Measurements from ENCODE around the gene GRK2. TPM values are rescaled to one million over a fixed set of nuclear protein-coding genes. Genes with fewer than 3 reads are reported as not detected.

GRK2 gene
- total and polyA plus RNA-seq, 5 donors from 2014 or later, result 13.2 to 295 (median 25.4) TPM

DNA sequence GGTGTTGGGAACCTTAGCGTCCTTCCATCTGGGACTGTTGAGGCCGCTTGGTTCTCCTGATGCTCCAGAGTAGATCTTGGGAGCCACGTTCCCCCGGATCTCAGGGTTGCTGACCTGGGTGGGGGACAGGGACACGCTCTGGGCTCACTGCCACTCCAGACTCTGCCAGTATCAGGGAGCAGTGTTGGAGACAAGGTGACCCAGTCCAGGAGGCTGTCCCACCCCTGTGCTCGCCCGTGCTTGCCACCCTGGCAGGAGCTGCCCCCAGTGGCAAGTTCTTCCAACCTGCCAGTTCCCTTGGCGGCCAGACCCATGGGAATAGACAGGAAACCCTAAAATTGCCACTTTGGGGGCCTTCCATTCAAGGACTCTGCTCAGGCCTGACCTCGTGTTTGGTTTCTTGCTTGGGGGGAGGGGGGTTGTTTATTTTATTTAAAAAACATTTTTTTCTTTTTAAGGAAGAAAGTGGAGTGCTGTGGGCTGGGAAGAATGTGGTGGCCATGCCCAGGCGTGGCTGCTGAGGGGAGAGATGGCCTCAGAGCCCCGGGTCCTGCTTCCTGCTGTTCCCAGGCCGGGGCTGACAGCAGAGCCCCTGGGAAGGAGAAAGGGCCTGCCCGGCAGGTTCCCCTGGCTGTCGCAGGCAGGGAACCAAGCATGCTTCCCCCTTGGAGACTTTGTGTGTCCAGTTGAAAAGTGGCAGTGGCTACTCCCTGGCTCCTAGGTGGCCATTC is 7.2 kb downstream of the GRK2 start:
- peak overlapping the region; percentile 97 to 99 (median 98) for H3K4me3 Mint-ChIP-seq
- no peak for ATAC-seq (ENCODE audit: low read depth in 2 of 2)
- peaks cover 18% of the 10 kb centered on the region for H3K36me3 Mint-ChIP-seq
- H3K27ac Mint-ChIP-seq, result peak overlapping the region in 2 of 3 donors; percentile 95 to 99
- no peaks in the 10 kb centered on the region for H3K9me3 Mint-ChIP-seq
- Histone ChIP-seq H3K27ac (ENCODE audit: insufficient read depth, low read length, poor library complexity, severe bottlenecking) (peak overlapping the region; percentile 80), H3K36me3 (ENCODE audit: control insufficient read depth, insufficient read depth, low read length) (peaks cover 14% of the 10 kb centered on the region), H3K27me3 (ENCODE audit: control insufficient read depth, insufficient read depth, low read length) (no peaks in the 10 kb centered on the region), H3K4me3 (ENCODE audit: low read depth, low read length) (peak overlapping the region; percentile 91), H3K9me3 (ENCODE audit: control insufficient read depth in 2 of 2, low read length in 2 of 2) (no peaks in the 10 kb centered on the region), H3K4me1 (ENCODE audit: control insufficient read depth, insufficient read depth, low read length, poor library complexity, severe bottlenecking) (peaks cover 100% of the 10 kb centered on the region)
- peaks cover 0 to 96% (median 41%) of the 10 kb centered on the region in 4 donors for H3K4me1 Mint-ChIP-seq
- H3K27me3 Mint-ChIP-seq, result no peaks in the 10 kb centered on the region
- DNase-seq, result no peak

DNA sequence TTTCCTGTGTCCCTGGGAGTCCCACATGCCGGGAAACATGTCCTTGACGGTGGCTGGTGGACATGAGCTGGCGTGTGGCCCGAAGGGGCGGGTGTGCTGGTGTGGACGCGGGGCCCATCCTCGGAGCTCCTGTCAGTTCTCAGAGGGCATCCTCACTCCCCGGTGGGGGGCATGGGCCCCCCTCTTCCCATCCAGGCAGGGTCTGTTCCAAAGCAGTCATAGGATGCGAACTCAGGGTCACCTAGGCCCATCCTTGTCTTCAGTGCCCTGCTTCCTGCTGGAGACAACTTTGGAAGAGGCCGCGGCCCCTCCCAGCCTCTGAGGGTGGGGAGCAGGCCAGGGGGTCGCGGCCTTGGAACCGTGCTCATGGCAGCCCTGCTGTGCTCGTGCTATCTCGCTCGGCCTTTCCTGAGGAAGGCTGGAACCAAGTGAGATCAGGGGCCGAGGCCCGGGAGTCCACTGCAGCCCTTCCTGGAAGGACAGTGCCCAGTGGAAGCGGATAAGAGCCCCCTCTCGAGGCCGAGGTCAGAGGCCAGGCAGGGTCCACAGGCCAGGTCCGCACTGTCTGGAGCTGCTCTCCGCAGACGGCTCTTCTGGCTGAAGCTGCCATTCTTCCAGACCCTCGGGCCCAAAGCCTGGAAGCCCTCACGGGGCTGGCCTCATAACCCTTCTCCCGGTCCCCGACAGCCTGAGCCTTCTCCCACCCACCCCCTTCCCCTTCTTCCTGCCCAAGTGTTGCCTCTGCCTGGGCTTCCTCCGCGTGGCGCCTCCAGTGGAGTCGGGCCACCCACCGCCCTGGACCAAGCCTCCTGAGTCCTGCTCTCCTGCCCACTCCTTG is 8.7 kb downstream of the GRK2 start:
- H3K27ac ChIP-seq (ENCODE audit: insufficient read depth, low read length, poor library complexity, severe bottlenecking), result peak overlapping the region; percentile 87
- Mint-ChIP-seq H3K27me3 (no peaks in the 10 kb centered on the region), H3K36me3 (peaks cover 18% of the 10 kb centered on the region), H3K27ac (peak overlapping the region; percentile 32 to 99 (median 96)), H3K4me1 (peaks cover 0 to 95% (median 41%) of the 10 kb centered on the region in 4 donors), H3K4me3 (peak overlapping the region; percentile 70 to 98 (median 89)), H3K9me3 (no peaks in the 10 kb centered on the region)
- H3K27me3 ChIP-seq (ENCODE audit: control insufficient read depth, insufficient read depth, low read length), result no peaks in the 10 kb centered on the region
- H3K36me3 ChIP-seq (ENCODE audit: control insufficient read depth, insufficient read depth, low read length), result peaks cover 23% of the 10 kb centered on the region
- peaks cover 100% of the 10 kb centered on the region for H3K4me1 ChIP-seq (ENCODE audit: control insufficient read depth, insufficient read depth, low read length, poor library complexity, severe bottlenecking)
- ATAC-seq (ENCODE audit: low read depth in 2 of 2) (no peak), DNase-seq (no peak)
- H3K9me3 ChIP-seq (ENCODE audit: control insufficient read depth in 2 of 2, low read length in 2 of 2), result no peaks in the 10 kb centered on the region
- H3K4me3 ChIP-seq (ENCODE audit: low read depth, low read length), result no peak overlapping the region

DNA sequence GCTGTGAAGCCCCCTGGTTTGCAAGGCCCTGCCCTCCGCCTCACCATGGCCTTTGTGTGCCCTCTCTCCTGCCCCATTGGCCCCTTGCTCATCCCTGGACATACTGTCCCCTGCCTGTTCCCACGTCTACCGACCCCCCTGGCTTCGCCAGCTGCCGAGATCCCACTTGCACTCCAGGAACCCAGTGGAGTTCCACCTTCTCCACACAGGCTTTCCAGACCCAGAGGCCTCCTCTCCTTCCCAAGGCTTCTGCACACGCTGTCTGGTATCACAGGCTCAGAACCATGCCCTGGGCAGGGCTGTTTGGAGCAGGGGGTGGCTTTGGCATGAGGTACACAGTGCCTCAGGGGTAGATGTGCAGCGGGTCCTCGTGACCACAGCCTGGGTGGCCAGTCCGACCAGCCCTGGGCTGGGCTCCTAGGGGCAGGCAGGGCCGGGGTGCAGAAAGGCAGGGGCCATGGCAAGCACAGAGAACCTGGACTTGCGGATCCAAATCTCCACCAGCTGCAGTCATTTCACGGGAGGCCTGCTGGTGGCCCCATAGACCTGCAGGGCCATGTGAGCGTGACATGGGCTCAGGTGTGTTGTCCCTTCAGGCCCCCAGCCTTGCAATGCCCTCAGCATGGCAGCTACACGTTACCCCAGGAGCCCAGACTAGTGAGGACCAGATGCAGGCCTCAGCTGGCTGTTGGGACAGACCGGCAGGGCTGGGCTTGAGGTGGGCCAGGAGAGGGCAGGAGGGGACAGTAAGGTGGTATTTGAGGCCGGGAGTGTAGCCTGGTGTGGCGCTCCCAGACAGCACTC is 9.5 kb downstream of the GRK2 start:
- no peaks in the 10 kb centered on the region for H3K9me3 ChIP-seq (ENCODE audit: control insufficient read depth in 2 of 2, low read length in 2 of 2)
- DNase-seq, result peak in 1 of 3 donors; percentile 47
- peaks cover 97% of the 10 kb centered on the region for H3K4me1 ChIP-seq (ENCODE audit: control insufficient read depth, insufficient read depth, low read length, poor library complexity, severe bottlenecking)
- Mint-ChIP-seq H3K4me3 (peak overlapping the region; percentile 70 to 96 (median 92)), H3K27ac (peak overlapping the region; percentile 95 to 99 (median 96)), H3K4me1 (peaks cover 0 to 91% (median 36%) of the 10 kb centered on the region in 4 donors), H3K36me3 (peaks cover 10% of the 10 kb centered on the region), H3K27me3 (no peaks in the 10 kb centered on the region), H3K9me3 (no peaks in the 10 kb centered on the region)
- ATAC-seq (ENCODE audit: low read depth in 2 of 2), result no peak
- no peak overlapping the region for H3K4me3 ChIP-seq (ENCODE audit: low read depth, low read length)
- peaks cover 31% of the 10 kb centered on the region for H3K36me3 ChIP-seq (ENCODE audit: control insufficient read depth, insufficient read depth, low read length)
- peak overlapping the region; percentile 87 for H3K27ac ChIP-seq (ENCODE audit: insufficient read depth, low read length, poor library complexity, severe bottlenecking)
- no peaks in the 10 kb centered on the region for H3K27me3 ChIP-seq (ENCODE audit: control insufficient read depth, insufficient read depth, low read length)

DNA sequence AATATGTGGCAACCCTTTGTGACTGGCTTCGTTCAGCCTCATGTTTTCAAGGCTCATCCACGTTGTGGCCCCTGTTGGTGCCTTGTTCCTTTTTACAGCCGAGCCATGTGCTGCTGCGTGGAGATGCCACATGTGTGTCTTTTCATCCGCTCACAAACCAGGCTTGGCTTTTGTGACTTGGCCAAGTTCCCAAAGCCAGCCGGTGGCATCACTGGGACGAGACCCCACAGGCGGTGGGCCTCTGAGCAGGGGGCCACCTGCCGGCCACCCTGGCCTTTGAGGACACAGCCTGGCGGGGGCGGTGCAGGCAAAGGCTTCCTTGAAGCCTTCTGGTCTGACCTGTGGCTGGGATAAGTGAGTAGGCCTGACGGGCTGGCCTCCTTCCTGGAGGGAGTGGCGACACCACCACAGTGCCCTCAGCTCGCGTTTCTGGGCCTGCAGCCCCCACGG is 10.5 kb downstream of the GRK2 start:
- ATAC-seq (ENCODE audit: low read depth in 2 of 2), result peak in 1 of 2 donors; percentile 2
- no peaks in the 10 kb centered on the region for H3K27me3 ChIP-seq (ENCODE audit: control insufficient read depth, insufficient read depth, low read length)
- H3K36me3 Mint-ChIP-seq, result peaks cover 6% of the 10 kb centered on the region
- H3K27me3 Mint-ChIP-seq, result no peaks in the 10 kb centered on the region
- peak in 1 of 3 donors; percentile 60 for DNase-seq
- no peaks in the 10 kb centered on the region for H3K9me3 Mint-ChIP-seq
- peak overlapping the region; percentile 87 for H3K27ac ChIP-seq (ENCODE audit: insufficient read depth, low read length, poor library complexity, severe bottlenecking)
- peaks cover 0 to 81% (median 26%) of the 10 kb centered on the region in 4 donors for H3K4me1 Mint-ChIP-seq
- peak overlapping the region; percentile 95 to 99 (median 96) for H3K27ac Mint-ChIP-seq
- peak overlapping the region; percentile 22 for H3K4me3 ChIP-seq (ENCODE audit: low read depth, low read length)
- H3K4me3 Mint-ChIP-seq, result peak overlapping the region; percentile 85 to 96 (median 92)
- H3K4me1 ChIP-seq (ENCODE audit: control insufficient read depth, insufficient read depth, low read length, poor library complexity, severe bottlenecking), result peaks cover 87% of the 10 kb centered on the region
- H3K9me3 ChIP-seq (ENCODE audit: control insufficient read depth in 2 of 2, low read length in 2 of 2), result no peaks in the 10 kb centered on the region
- peaks cover 41% of the 10 kb centered on the region for H3K36me3 ChIP-seq (ENCODE audit: control insufficient read depth, insufficient read depth, low read length)

DNA sequence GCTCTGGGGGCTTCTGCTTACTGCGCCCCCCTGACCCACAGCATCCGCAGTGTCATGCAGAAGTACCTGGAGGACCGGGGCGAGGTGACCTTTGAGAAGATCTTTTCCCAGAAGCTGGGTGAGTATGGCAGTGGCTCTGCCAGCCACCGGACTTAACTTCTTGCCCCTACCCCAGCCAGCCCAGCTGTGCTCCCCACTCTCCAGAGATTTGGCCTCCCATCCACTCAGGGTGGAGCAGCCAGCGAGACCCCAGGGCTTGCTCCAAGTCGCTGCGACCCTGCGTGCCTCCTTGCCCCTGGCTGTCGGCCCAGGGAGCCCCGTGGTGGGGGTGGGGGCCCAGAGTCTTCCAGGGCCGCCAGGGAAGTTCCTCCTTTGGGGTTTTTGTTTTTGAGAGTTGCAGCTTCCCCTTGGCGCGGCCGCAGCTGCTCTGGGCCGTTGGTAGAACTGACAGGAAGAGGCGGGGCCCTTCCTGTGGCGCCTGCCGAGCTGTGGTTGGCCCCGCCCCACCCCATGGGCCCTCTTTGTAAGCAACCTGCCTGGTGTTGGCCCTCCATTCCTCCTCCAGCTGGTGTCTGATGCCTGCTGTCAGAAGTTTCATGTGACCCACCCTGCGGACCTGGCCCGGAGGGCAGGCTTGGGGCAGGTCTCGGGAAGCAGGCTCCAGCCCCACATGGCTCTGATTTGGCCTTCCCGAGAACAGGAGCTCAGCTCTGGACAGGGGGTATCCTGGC is 11.1 kb downstream of the GRK2 start:
- Histone ChIP-seq H3K4me1 (ENCODE audit: control insufficient read depth, insufficient read depth, low read length, poor library complexity, severe bottlenecking) (peaks cover 81% of the 10 kb centered on the region), H3K36me3 (ENCODE audit: control insufficient read depth, insufficient read depth, low read length) (peaks cover 47% of the 10 kb centered on the region), H3K27me3 (ENCODE audit: control insufficient read depth, insufficient read depth, low read length) (no peaks in the 10 kb centered on the region), H3K9me3 (ENCODE audit: control insufficient read depth in 2 of 2, low read length in 2 of 2) (no peaks in the 10 kb centered on the region), H3K4me3 (ENCODE audit: low read depth, low read length) (peak overlapping the region; percentile 59), H3K27ac (ENCODE audit: insufficient read depth, low read length, poor library complexity, severe bottlenecking) (peak overlapping the region; percentile 87)
- no peaks in the 10 kb centered on the region for H3K9me3 Mint-ChIP-seq
- H3K27me3 Mint-ChIP-seq, result no peaks in the 10 kb centered on the region
- H3K36me3 Mint-ChIP-seq, result peaks cover 6% of the 10 kb centered on the region
- peak; percentile 83 to 96 (median 86) for DNase-seq
- peak overlapping the region; percentile 95 to 99 (median 96) for H3K27ac Mint-ChIP-seq
- ATAC-seq (ENCODE audit: low read depth in 2 of 2), result peak; percentile 96
- H3K4me1 Mint-ChIP-seq, result peaks cover 0 to 76% (median 22%) of the 10 kb centered on the region in 4 donors
- peak overlapping the region; percentile 85 to 96 (median 92) for H3K4me3 Mint-ChIP-seq

DNA sequence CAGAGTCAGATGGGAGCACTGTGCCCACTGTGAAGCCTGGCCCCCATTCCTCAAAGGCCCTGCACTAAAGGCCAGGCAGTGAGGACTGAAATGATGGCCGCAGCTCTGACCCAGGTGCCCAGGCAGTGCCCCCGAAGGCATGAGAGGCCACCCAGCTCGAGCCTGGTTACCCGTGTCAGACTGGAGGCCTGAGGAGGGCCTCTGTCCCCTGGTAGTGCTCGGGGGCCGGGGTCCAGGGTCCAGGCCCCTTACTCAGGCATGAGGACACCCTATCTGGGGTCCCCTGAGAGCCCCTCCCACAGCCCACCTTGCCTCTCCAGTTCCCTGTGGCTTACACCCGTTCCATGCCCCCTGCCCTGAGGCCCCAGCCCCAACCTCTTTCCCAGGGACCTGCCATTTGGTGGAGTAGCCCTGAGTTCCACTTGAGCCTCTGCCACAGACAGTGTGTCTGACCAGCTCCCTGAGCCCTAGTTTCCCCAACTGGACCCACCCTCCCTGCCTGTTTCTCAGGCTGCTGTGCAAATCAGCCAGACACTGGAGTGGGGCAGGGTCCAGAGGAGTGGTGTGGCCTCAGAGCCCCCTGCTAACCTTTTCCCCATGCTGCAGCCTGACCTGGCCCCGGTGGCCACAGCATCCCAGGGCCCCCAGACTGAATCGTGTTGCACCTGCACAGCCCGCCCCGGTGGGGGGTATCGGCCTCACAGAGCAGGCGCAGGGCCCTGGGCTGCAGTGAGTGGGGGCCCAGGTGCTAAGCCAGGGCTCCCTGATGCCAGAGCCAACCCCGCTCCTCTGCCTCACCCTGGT is 12.1 kb downstream of the GRK2 start:
- H3K36me3 Mint-ChIP-seq, result peaks cover 6% of the 10 kb centered on the region

More for the DNA sequence above, 12.1 kb downstream of the GRK2 start:
- H3K4me3 ChIP-seq (ENCODE audit: low read depth, low read length), result peak overlapping the region; percentile 59
- H3K9me3 ChIP-seq (ENCODE audit: control insufficient read depth in 2 of 2, low read length in 2 of 2), result no peaks in the 10 kb centered on the region
- Mint-ChIP-seq H3K27ac (peak overlapping the region; percentile 95 to 99 (median 96)), H3K4me1 (peaks cover 0 to 70% (median 22%) of the 10 kb centered on the region in 4 donors), H3K4me3 (peak overlapping the region; percentile 85 to 96 (median 92)), H3K27me3 (no peaks in the 10 kb centered on the region), H3K9me3 (no peaks in the 10 kb centered on the region)
- ATAC-seq (ENCODE audit: low read depth in 2 of 2), result no peak
- H3K27ac ChIP-seq (ENCODE audit: insufficient read depth, low read length, poor library complexity, severe bottlenecking), result peak overlapping the region; percentile 87
- peaks cover 52% of the 10 kb centered on the region for H3K36me3 ChIP-seq (ENCODE audit: control insufficient read depth, insufficient read depth, low read length)
- no peak for DNase-seq
- H3K27me3 ChIP-seq (ENCODE audit: control insufficient read depth, insufficient read depth, low read length), result no peaks in the 10 kb centered on the region
- peaks cover 72% of the 10 kb centered on the region for H3K4me1 ChIP-seq (ENCODE audit: control insufficient read depth, insufficient read depth, low read length, poor library complexity, severe bottlenecking)

Data from CD4-positive, CD25-positive, alpha-beta regulatory T cell (primary cell).